Type B pancreatic cell (in vitro differentiated cells): ENCODE measurements around the gene SP6. TPM values are rescaled to one million over a fixed set of nuclear protein-coding genes. Genes with fewer than 3 reads are reported as not detected.

Experiments used
- DNase-seq: peaks from one replicate; pipeline ENCODE4 v3.0.0; 2021; ENCODE audit warnings: mixed read lengths; ENCODE audit not compliant: unreplicated experiment; ENCODE audit errors: extremely low spot score
- H3K27ac Mint-ChIP-seq: 2 replicates; pipeline ENCODE4 v1.8.0; 2021; ENCODE audit warnings: mild to moderate bottlenecking, mixed read lengths
- H3K27me3 Mint-ChIP-seq: 2 replicates; pipeline ENCODE4 v1.8.0; 2021; ENCODE audit warnings: mixed read lengths
- H3K36me3 Mint-ChIP-seq: 2 replicates; pipeline ENCODE4 v1.8.0; 2021; ENCODE audit warnings: mixed read lengths
- H3K4me1 Mint-ChIP-seq: one replicate; pipeline ENCODE4 v1.8.0; 2021; ENCODE audit warnings: mixed read lengths; ENCODE audit not compliant: unreplicated experiment
- H3K4me3 Mint-ChIP-seq: 2 replicates; pipeline ENCODE4 v1.8.0; 2021; ENCODE audit warnings: mild to moderate bottlenecking, mixed read lengths
- H3K9me3 Mint-ChIP-seq: 2 replicates; pipeline ENCODE4 v1.8.0; 2021; ENCODE audit warnings: mixed read lengths
- CTCF ChIP-seq: fragments of 200-600 bp; sonication (generic); conservative IDR thresholded peaks from 2 replicates; pipeline ENCODE4 v1.5.0; 2021; ENCODE audit warnings: antibody characterized with exemption, mild to moderate bottlenecking
- total RNA-seq: library from RNA; stranded (reverse); gene quantifications from 2 replicates; pipeline ENCODE4 v1.2.1, GENCODE V29; 2021; ENCODE audit warnings: low replicate concordance

SP6 gene
- total RNA-seq, 1 donor from 2014 or later: 19.3 TPM

- no peak overlapping the region for H3K27ac Mint-ChIP-seq
- no peak for DNase-seq
- no peaks in the 10 kb centered on the region for H3K9me3 Mint-ChIP-seq
- peaks cover 78% of the 10 kb centered on the region for H3K27me3 Mint-ChIP-seq
- peaks cover 13% of the 10 kb centered on the region for H3K4me1 Mint-ChIP-seq
- no peak overlapping the region for H3K4me3 Mint-ChIP-seq
- no peak for TF ChIP-seq CTCF
- no peaks in the 10 kb centered on the region for H3K36me3 Mint-ChIP-seq
Observed at GRCh38 chr17:47875011-47875985, 24.3 kb upstream of the SP6 start.

- DNase-seq: no peak
- Mint-ChIP-seq H3K4me1 (peaks cover 14% of the 10 kb centered on the region), H3K36me3 (no peaks in the 10 kb centered on the region), H3K27me3 (peaks cover 80% of the 10 kb centered on the region), H3K4me3 (no peak overlapping the region), H3K27ac (no peak overlapping the region), H3K9me3 (no peaks in the 10 kb centered on the region)
- no peak for TF ChIP-seq CTCF
Observed at GRCh38 chr17:47873200-47874090, 22.5 kb upstream of the SP6 start.

DNA sequence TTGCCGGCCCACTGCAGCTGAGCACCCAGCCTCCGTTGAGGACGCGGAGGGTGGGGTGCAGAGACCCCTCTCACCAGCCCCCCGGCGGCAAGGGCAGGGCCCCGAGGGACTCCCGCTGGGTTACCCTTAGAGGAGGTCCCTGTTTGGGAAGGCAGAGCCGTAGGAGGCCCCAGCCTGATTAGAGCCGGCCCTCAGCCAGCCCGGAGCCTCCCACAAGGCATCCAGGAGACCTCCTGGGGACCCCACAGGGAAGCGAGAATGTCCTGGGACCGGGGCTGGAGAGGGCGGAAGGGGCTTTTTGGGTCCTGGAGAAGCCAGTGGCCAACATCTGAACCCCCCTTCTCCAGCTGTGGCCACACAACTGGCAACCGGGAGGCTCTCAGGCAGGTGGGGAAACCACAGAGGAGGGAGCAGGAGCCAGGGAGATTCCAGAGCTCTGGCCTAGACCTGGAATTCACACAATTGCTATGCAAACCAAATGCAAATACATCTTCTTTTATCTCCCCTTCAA lies 21.7 kb upstream of the SP6 start:
- TF ChIP-seq CTCF: no peak
- Mint-ChIP-seq H3K4me1 (peaks cover 12% of the 10 kb centered on the region), H3K27me3 (peaks cover 80% of the 10 kb centered on the region), H3K27ac (no peak overlapping the region), H3K4me3 (no peak overlapping the region), H3K9me3 (no peaks in the 10 kb centered on the region), H3K36me3 (no peaks in the 10 kb centered on the region)
- no peak for DNase-seq

DNA sequence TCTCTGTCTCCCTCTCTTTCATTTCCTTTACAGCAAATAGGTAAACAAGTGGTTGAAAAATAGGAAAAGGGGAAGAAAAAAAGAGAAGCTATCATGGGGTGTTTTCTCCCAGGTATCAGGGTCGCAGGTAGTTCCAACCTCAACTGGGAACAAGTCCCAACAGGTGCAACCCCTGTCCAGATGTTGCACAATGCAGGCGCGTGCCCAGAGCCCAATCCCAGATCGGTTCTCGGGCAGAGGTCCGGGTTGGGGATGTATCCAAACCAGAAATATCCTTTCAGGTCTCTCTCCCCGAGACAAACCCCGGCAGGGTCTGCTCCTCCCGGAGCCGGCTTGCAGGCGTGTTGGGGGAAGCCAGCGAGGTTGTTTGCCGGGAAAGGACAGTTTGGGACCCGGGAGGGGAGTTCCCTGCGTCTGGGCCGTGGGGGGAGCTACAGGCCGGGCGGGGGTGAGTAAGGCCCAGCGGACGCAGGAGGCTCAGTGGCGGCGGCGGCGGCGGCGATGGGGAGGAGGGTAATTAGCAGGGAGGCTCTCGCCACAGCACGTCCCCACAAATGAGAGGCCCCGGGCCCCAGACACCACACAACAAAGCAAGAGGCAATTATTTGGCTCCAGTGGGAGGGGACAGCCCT lies 21.2 kb upstream of the SP6 start:
- Mint-ChIP-seq H3K4me1 (peaks cover 8% of the 10 kb centered on the region), H3K27me3 (peaks cover 79% of the 10 kb centered on the region), H3K9me3 (no peaks in the 10 kb centered on the region), H3K36me3 (no peaks in the 10 kb centered on the region), H3K27ac (no peak overlapping the region), H3K4me3 (no peak overlapping the region)
- DNase-seq: no peak
- TF ChIP-seq CTCF: no peak

DNA sequence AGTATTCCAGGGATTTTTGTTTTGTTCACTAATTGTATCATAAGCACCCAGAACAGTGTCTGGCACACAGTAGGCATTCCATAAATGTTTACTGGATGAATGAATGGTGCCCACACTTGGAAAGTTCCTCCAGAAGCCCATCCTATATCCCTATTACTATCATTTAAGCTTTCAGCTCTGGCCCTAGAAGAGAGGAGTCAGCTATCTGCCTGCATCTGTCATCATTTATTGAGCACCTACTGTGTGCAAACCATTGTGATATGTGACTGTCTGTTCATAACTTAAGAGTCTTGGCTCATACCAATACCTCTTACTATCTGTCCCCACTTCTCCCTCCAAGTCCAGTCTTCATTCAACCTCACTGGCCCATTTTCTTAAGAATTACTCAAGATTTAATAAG lies 20.1 kb upstream of the SP6 start:
- no peak for TF ChIP-seq CTCF
- Mint-ChIP-seq H3K36me3 (no peaks in the 10 kb centered on the region), H3K27ac (no peak overlapping the region), H3K4me3 (no peak overlapping the region), H3K27me3 (peaks cover 87% of the 10 kb centered on the region), H3K9me3 (no peaks in the 10 kb centered on the region), H3K4me1 (peaks cover 8% of the 10 kb centered on the region)
- no peak for DNase-seq
